WTC11 (cell line): Measurements from ENCODE around the gene TSPO. TPM values are rescaled to one million over a fixed set of nuclear protein-coding genes. Genes with fewer than 3 reads are reported as not detected.

ENCODE experiments used
- CBFB ChIP-seq: sonication (generic); formaldehyde crosslinking; IDR thresholded peaks from 2 replicates; pipeline ENCODE4 v1.8.1; 2022; ENCODE audit warnings: mild to moderate bottlenecking, low read depth, missing genetic modification reagents
- EMX1 ChIP-seq: fragments of 250-450 bp; sonication (Bioruptor Pico); IDR thresholded peaks from 2 replicates; pipeline ENCODE4 v1.8.0; 2021; ENCODE audit warnings: mild to moderate bottlenecking
- ESRRA ChIP-seq: sonication (generic); formaldehyde crosslinking; IDR thresholded peaks from 2 replicates; pipeline ENCODE4 v1.8.1; 2022; ENCODE audit warnings: mild to moderate bottlenecking, missing genetic modification reagents, borderline replicate concordance
- ETV6 ChIP-seq: sonication (generic); formaldehyde crosslinking; IDR thresholded peaks from 2 replicates; pipeline ENCODE4 v1.8.1; 2022; ENCODE audit warnings: mild to moderate bottlenecking, missing genetic modification reagents
- FOXJ3 ChIP-seq: sonication (generic); formaldehyde crosslinking; IDR thresholded peaks from 2 replicates; pipeline ENCODE4 v1.9.0; 2021; ENCODE audit warnings: missing genetic modification reagents, mild to moderate bottlenecking, borderline replicate concordance
- GABPB1 ChIP-seq: sonication (generic); formaldehyde crosslinking; IDR thresholded peaks from 2 replicates; pipeline ENCODE4 v1.8.1; 2023; ENCODE audit warnings: mild to moderate bottlenecking, missing genetic modification reagents
- IRF1 ChIP-seq: sonication (generic); formaldehyde crosslinking; IDR thresholded peaks from 2 replicates; pipeline ENCODE4 v1.8.0; 2023; ENCODE audit warnings: missing genetic modification reagents
- KAT7 ChIP-seq: sonication (generic); formaldehyde crosslinking; IDR thresholded peaks from 2 replicates; pipeline ENCODE4 v1.8.1; 2023; ENCODE audit warnings: missing genetic modification reagents, mild to moderate bottlenecking, borderline replicate concordance
- MYBL2 ChIP-seq: sonication (generic); formaldehyde crosslinking; IDR thresholded peaks from 2 replicates; pipeline ENCODE4 v1.8.1; 2023; ENCODE audit warnings: mild to moderate bottlenecking, moderate library complexity, missing genetic modification reagents
- NFE2L1 ChIP-seq: sonication (generic); formaldehyde crosslinking; IDR thresholded peaks from 2 replicates; pipeline ENCODE4 v1.8.1; 2023; ENCODE audit warnings: missing genetic modification reagents
- NFYB ChIP-seq: sonication (generic); formaldehyde crosslinking; conservative IDR thresholded peaks from 2 replicates; pipeline ENCODE4 v1.8.0; 2022; ENCODE audit warnings: low read depth, missing genetic modification reagents
- NR2C2 ChIP-seq: sonication (generic); formaldehyde crosslinking; IDR thresholded peaks from 2 replicates; pipeline ENCODE4 v1.8.0; 2022; ENCODE audit warnings: mild to moderate bottlenecking, missing genetic modification reagents
- NR3C1 ChIP-seq: sonication (generic); formaldehyde crosslinking; conservative IDR thresholded peaks from 2 replicates; pipeline ENCODE4 v1.8.1; 2023; ENCODE audit warnings: low read depth, mild to moderate bottlenecking, missing genetic modification reagents
- OVOL2 ChIP-seq: fragments of 250-450 bp; sonication (Bioruptor Pico); IDR thresholded peaks from 2 replicates; pipeline ENCODE4 v1.9.0; 2021; ENCODE audit warnings: mild to moderate bottlenecking, borderline replicate concordance
- PREB ChIP-seq: sonication (generic); formaldehyde crosslinking; IDR thresholded peaks from 2 replicates; pipeline ENCODE4 v1.8.1; 2022; ENCODE audit warnings: mild to moderate bottlenecking, missing genetic modification reagents, moderate library complexity, borderline replicate concordance
- SOX15 ChIP-seq: fragments of 250-450 bp; sonication (Bioruptor Pico); IDR thresholded peaks from 2 replicates; pipeline ENCODE4 v1.9.0; 2021; ENCODE audit warnings: mild to moderate bottlenecking
- TEAD1 ChIP-seq: sonication (generic); formaldehyde crosslinking; IDR thresholded peaks from 2 replicates; pipeline ENCODE4 v1.8.0; 2022; ENCODE audit warnings: mild to moderate bottlenecking, missing genetic modification reagents
- ZNF138 ChIP-seq: sonication (generic); formaldehyde crosslinking; conservative IDR thresholded peaks from 2 replicates; pipeline ENCODE4 v1.8.1; 2022; ENCODE audit warnings: mild to moderate bottlenecking, moderate library complexity, missing genetic modification reagents
- ZNF281 ChIP-seq: sonication (generic); formaldehyde crosslinking; IDR thresholded peaks from 2 replicates; pipeline ENCODE4 v1.8.0; 2023; ENCODE audit warnings: mild to moderate bottlenecking, missing genetic modification reagents
- ZNF396 ChIP-seq: fragments of 250-450 bp; sonication (Bioruptor Pico); IDR thresholded peaks from 2 replicates; pipeline ENCODE4 v1.8.0; 2021; ENCODE audit warnings: mild to moderate bottlenecking, moderate library complexity, borderline replicate concordance
- ZNF423 ChIP-seq: fragments of 250-450 bp; sonication (Bioruptor Pico); IDR thresholded peaks from 2 replicates; pipeline ENCODE4 v2.1.2; 2022; ENCODE audit warnings: mild to moderate bottlenecking, moderate library complexity
- total RNA-seq: library from RNA; stranded (reverse); gene quantifications from 3 replicates; pipeline ENCODE4 v1.2.3, GENCODE V29; 2021
- TF ChIP-seq, protein P1 (sequence below): sonication (generic); formaldehyde crosslinking; IDR thresholded peaks from 2 replicates; pipeline ENCODE4 v1.8.1; 2022; ENCODE audit warnings: missing genetic modification reagents, borderline replicate concordance
- TF ChIP-seq, protein P2 (sequence below): sonication (generic); formaldehyde crosslinking; IDR thresholded peaks from 2 replicates; pipeline ENCODE4 v1.8.1; 2023; ENCODE audit warnings: mild to moderate bottlenecking, missing genetic modification reagents, moderate library complexity
- TF ChIP-seq, protein P3 (sequence below): sonication (generic); formaldehyde crosslinking; conservative IDR thresholded peaks from 2 replicates; pipeline ENCODE4 v1.8.1; 2023; ENCODE audit warnings: mild to moderate bottlenecking, low read depth, missing genetic modification reagents, moderate library complexity
- TF ChIP-seq, protein P4 (sequence below): sonication (generic); formaldehyde crosslinking; IDR thresholded peaks from 2 replicates; pipeline ENCODE4 v1.8.1; 2023; ENCODE audit warnings: mild to moderate bottlenecking, missing genetic modification reagents, borderline replicate concordance

The TSPO gene
- total RNA-seq, 1 experiment from 2014 or later = 21.9 TPM

GRCh38 chr22:43187171-43188099, 36.1 kb downstream of the TSPO start (continued):
- TF ChIP-seq, protein P1, sequence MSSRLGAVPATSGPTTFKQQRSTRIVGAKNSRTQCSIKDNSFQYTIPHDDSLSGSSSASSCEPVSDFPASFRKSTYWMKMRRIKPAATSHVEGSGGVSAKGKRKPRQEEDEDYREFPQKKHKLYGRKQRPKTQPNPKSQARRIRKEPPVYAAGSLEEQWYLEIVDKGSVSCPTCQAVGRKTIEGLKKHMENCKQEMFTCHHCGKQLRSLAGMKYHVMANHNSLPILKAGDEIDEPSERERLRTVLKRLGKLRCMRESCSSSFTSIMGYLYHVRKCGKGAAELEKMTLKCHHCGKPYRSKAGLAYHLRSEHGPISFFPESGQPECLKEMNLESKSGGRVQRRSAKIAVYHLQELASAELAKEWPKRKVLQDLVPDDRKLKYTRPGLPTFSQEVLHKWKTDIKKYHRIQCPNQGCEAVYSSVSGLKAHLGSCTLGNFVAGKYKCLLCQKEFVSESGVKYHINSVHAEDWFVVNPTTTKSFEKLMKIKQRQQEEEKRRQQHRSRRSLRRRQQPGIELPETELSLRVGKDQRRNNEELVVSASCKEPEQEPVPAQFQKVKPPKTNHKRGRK = no peak
- TF ChIP-seq IRF1 (CRISPR knock-in tag) (no peak), NR2C2 (peak; percentile 51; the same call in 1 of the 2 replicates), ZNF396 (no peak), NFE2L1 (no peak), NFYB (CRISPR knock-in tag) (no peak), MYBL2 (CRISPR knock-in tag) (0 out of 2 replicates have a peak, but pooled peaks have one; percentile 82), SOX15 (no peak), ESRRA (CRISPR knock-in tag) (no peak), CBFB (CRISPR knock-in tag) (0 out of 2 replicates have a peak, but pooled peaks have one; percentile 55), ETV6 (CRISPR knock-in tag) (peak; percentile 85), TEAD1 (CRISPR knock-in tag) (peak; percentile 64; the same call in 1 of the 2 replicates), GABPB1 (CRISPR knock-in tag) (peak; percentile 33; the same call in 1 of the 2 replicates), ZNF281 (CRISPR knock-in tag) (no peak), EMX1 (CRISPR knock-in tag) (no peak), NR3C1 (CRISPR knock-in tag) (no peak), PREB (CRISPR knock-in tag) (no peak), ZNF423 (CRISPR knock-in tag) (no peak), KAT7 (CRISPR knock-in tag) (no peak), ZNF138 (CRISPR knock-in tag) (no peak), FOXJ3 (no peak), OVOL2 (CRISPR knock-in tag) (no peak)
- TF ChIP-seq, protein P2, sequence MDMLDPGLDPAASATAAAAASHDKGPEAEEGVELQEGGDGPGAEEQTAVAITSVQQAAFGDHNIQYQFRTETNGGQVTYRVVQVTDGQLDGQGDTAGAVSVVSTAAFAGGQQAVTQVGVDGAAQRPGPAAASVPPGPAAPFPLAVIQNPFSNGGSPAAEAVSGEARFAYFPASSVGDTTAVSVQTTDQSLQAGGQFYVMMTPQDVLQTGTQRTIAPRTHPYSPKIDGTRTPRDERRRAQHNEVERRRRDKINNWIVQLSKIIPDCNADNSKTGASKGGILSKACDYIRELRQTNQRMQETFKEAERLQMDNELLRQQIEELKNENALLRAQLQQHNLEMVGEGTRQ = peak; percentile 42
- TF ChIP-seq, protein P3, sequence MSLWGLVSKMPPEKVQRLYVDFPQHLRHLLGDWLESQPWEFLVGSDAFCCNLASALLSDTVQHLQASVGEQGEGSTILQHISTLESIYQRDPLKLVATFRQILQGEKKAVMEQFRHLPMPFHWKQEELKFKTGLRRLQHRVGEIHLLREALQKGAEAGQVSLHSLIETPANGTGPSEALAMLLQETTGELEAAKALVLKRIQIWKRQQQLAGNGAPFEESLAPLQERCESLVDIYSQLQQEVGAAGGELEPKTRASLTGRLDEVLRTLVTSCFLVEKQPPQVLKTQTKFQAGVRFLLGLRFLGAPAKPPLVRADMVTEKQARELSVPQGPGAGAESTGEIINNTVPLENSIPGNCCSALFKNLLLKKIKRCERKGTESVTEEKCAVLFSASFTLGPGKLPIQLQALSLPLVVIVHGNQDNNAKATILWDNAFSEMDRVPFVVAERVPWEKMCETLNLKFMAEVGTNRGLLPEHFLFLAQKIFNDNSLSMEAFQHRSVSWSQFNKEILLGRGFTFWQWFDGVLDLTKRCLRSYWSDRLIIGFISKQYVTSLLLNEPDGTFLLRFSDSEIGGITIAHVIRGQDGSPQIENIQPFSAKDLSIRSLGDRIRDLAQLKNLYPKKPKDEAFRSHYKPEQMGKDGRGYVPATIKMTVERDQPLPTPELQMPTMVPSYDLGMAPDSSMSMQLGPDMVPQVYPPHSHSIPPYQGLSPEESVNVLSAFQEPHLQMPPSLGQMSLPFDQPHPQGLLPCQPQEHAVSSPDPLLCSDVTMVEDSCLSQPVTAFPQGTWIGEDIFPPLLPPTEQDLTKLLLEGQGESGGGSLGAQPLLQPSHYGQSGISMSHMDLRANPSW (CRISPR knock-in tag) = 0 out of 2 replicates have a peak, but pooled peaks have one; percentile 47
- TF ChIP-seq, protein P4, sequence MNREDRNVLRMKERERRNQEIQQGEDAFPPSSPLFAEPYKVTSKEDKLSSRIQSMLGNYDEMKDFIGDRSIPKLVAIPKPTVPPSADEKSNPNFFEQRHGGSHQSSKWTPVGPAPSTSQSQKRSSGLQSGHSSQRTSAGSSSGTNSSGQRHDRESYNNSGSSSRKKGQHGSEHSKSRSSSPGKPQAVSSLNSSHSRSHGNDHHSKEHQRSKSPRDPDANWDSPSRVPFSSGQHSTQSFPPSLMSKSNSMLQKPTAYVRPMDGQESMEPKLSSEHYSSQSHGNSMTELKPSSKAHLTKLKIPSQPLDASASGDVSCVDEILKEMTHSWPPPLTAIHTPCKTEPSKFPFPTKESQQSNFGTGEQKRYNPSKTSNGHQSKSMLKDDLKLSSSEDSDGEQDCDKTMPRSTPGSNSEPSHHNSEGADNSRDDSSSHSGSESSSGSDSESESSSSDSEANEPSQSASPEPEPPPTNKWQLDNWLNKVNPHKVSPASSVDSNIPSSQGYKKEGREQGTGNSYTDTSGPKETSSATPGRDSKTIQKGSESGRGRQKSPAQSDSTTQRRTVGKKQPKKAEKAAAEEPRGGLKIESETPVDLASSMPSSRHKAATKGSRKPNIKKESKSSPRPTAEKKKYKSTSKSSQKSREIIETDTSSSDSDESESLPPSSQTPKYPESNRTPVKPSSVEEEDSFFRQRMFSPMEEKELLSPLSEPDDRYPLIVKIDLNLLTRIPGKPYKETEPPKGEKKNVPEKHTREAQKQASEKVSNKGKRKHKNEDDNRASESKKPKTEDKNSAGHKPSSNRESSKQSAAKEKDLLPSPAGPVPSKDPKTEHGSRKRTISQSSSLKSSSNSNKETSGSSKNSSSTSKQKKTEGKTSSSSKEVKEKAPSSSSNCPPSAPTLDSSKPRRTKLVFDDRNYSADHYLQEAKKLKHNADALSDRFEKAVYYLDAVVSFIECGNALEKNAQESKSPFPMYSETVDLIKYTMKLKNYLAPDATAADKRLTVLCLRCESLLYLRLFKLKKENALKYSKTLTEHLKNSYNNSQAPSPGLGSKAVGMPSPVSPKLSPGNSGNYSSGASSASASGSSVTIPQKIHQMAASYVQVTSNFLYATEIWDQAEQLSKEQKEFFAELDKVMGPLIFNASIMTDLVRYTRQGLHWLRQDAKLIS = no peak
